Panc1 (cell line): Measurements from ENCODE around the gene MSN.

Experiments used
- CTCF ChIP-seq: fragments of 450-650 bp; IDR thresholded peaks from 2 replicates; pipeline ENCODE4 v1.5.1; 2017; ENCODE audit warnings: mild to moderate bottlenecking
- POLR2AphosphoS5 ChIP-seq: IDR thresholded peaks from 2 replicates; pipeline ENCODE4 v1.6.1; 2012; ENCODE audit warnings: mild to moderate bottlenecking, low read depth, low read length, moderate library complexity

DNA sequence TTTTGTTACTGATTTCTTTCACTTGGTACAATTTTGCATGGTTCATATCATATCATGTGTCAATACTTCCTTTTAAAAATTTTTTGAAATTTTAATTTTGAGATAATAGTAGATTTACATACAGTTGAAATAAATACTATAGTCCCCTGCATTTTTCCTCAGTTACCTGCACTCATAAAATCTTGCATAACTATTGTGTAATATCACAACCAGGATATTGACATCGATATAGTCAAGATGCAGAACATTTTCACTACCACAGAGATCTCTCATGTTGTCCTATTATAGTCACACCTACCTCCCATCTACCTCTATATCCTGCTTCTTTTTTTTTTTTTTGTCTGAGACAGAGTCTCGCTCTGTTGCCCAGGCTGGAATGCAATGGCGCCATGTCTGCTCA is 36.7 kb upstream of the MSN start:
- no peak for TF ChIP-seq CTCF
- TF ChIP-seq POLR2AphosphoS5 = no peak
